Endothelial cell (in vitro differentiated cells): Measurements from ENCODE around the gene URI1. TPM values are rescaled to one million over a fixed set of nuclear protein-coding genes. Genes with fewer than 3 reads are reported as not detected.

Source experiments
- DNase-seq: peaks from one replicate; pipeline ENCODE4 v3.0.0; 2021; ENCODE audit warnings: low spot score
- H3K27ac Mint-ChIP-seq: one replicate; pipeline ENCODE4 v1.8.0; 2021; ENCODE audit warnings: mixed read lengths, inconsistent platforms; ENCODE audit not compliant: unreplicated experiment
- H3K27me3 Mint-ChIP-seq: one replicate; pipeline ENCODE4 v1.8.0; 2021; ENCODE audit warnings: mild to moderate bottlenecking, moderate library complexity, mixed read lengths, inconsistent platforms; ENCODE audit not compliant: unreplicated experiment
- H3K36me3 Mint-ChIP-seq: one replicate; pipeline ENCODE4 v1.8.0; 2021; ENCODE audit warnings: mild to moderate bottlenecking, low read depth, mixed read lengths, inconsistent platforms; ENCODE audit not compliant: unreplicated experiment
- H3K4me1 Mint-ChIP-seq: one replicate; pipeline ENCODE4 v1.8.0; 2021; ENCODE audit warnings: mild to moderate bottlenecking, mixed read lengths, inconsistent platforms; ENCODE audit not compliant: unreplicated experiment
- H3K4me3 Mint-ChIP-seq: one replicate; pipeline ENCODE4 v1.8.0; 2021; ENCODE audit warnings: mild to moderate bottlenecking, mixed read lengths, inconsistent platforms; ENCODE audit not compliant: unreplicated experiment
- H3K9me3 Mint-ChIP-seq: one replicate; pipeline ENCODE4 v1.8.0; 2021; ENCODE audit warnings: mixed read lengths, inconsistent platforms; ENCODE audit not compliant: unreplicated experiment
- CTCF ChIP-seq: fragments of 200-600 bp; sonication (generic); IDR thresholded peaks from one replicate; pipeline ENCODE4 v1.5.0; 2021; ENCODE audit warnings: antibody characterized with exemption; ENCODE audit not compliant: unreplicated experiment
- total RNA-seq: library from RNA; stranded (reverse); fragmentation: NEBNext Ultra II Directional; extraction: Animal tissue kit (Norgen Biotek cat#: 25700); gene quantifications from one replicate; pipeline ENCODE4 v1.2.1, GENCODE V29; 2021; ENCODE audit not compliant: unreplicated experiment

The URI1 gene
- total RNA-seq, 1 donor from 2014 or later: 38.2 TPM

- DNase-seq: no peak
- H3K27me3 Mint-ChIP-seq: peaks cover 1% of the 10 kb centered on the region
- TF ChIP-seq CTCF: no peak
- H3K4me3 Mint-ChIP-seq: no peak overlapping the region
- no peaks in the 10 kb centered on the region for H3K36me3 Mint-ChIP-seq
- no peaks in the 10 kb centered on the region for H3K9me3 Mint-ChIP-seq
- H3K27ac Mint-ChIP-seq: no peak overlapping the region
- peaks cover 14% of the 10 kb centered on the region for H3K4me1 Mint-ChIP-seq
These were observed 25.6 kb downstream of the URI1 start for GRCh38 chr19:29967623-29968022.

GRCh38 chr19:29969891-29970290, 27.9 kb downstream of the URI1 start:
- Mint-ChIP-seq H3K4me3 (no peak overlapping the region), H3K27me3 (no peaks in the 10 kb centered on the region), H3K4me1 (peaks cover 6% of the 10 kb centered on the region), H3K27ac (no peak overlapping the region), H3K9me3 (no peaks in the 10 kb centered on the region), H3K36me3 (no peaks in the 10 kb centered on the region)
- TF ChIP-seq CTCF: no peak
- DNase-seq: no peak

GRCh38 chr19:29971002-29971401, 29.0 kb downstream of the URI1 start:
- Mint-ChIP-seq H3K4me3 (no peak overlapping the region), H3K4me1 (peaks cover 2% of the 10 kb centered on the region), H3K27me3 (no peaks in the 10 kb centered on the region), H3K9me3 (no peaks in the 10 kb centered on the region), H3K36me3 (no peaks in the 10 kb centered on the region), H3K27ac (no peak overlapping the region)
- no peak for TF ChIP-seq CTCF
- DNase-seq: no peak

- no peaks in the 10 kb centered on the region for H3K27me3 Mint-ChIP-seq
- TF ChIP-seq CTCF: no peak
- H3K4me1 Mint-ChIP-seq: peaks cover 2% of the 10 kb centered on the region
- DNase-seq: no peak
- H3K4me3 Mint-ChIP-seq: no peak overlapping the region
- no peaks in the 10 kb centered on the region for H3K36me3 Mint-ChIP-seq
- H3K27ac Mint-ChIP-seq: no peak overlapping the region
- H3K9me3 Mint-ChIP-seq: no peaks in the 10 kb centered on the region
These were observed 29.6 kb downstream of the URI1 start for GRCh38 chr19:29971648-29972047.

- TF ChIP-seq CTCF: no peak
- H3K36me3 Mint-ChIP-seq: no peaks in the 10 kb centered on the region
- no peaks in the 10 kb centered on the region for H3K9me3 Mint-ChIP-seq
- H3K4me3 Mint-ChIP-seq: no peak overlapping the region
- no peaks in the 10 kb centered on the region for H3K27me3 Mint-ChIP-seq
- H3K27ac Mint-ChIP-seq: no peak overlapping the region
- peaks cover 2% of the 10 kb centered on the region for H3K4me1 Mint-ChIP-seq
- DNase-seq: no peak
These were observed 32.7 kb downstream of the URI1 start for GRCh38 chr19:29974701-29975100.
